ENCODE measurements around the gene ADAM33.

The ADAM33 gene

DNA sequence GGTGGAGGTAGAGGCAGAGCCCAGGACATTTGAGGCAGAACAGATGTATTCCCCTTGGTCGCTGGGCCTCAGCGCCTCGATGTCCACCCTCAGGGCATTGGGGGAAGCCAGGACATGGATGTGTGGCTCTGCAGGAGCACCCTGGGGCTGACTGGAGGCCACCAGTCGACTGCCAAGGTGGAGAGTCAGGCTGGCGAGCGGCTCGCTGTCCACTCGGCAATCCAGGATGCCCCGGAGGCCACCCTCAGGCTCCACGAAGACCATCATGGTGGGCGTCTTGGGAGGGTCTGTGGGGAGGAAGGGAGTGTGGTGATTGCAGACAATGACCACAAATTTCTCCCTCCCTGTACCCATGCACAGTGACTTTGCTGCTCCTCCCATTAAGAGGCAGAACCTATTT, 8.2 kb upstream of the ADAM33 start:
- FAIRE-seq (no peak), DNase-seq (ENCODE audit: insufficient read length, low spot score) (no peak)

- FAIRE-seq (no peak), DNase-seq (ENCODE audit: insufficient read length, low spot score) (no peak)
Observed at GRCh38 chr20:3687655-3688054, 5.8 kb upstream of the ADAM33 start.

DNA sequence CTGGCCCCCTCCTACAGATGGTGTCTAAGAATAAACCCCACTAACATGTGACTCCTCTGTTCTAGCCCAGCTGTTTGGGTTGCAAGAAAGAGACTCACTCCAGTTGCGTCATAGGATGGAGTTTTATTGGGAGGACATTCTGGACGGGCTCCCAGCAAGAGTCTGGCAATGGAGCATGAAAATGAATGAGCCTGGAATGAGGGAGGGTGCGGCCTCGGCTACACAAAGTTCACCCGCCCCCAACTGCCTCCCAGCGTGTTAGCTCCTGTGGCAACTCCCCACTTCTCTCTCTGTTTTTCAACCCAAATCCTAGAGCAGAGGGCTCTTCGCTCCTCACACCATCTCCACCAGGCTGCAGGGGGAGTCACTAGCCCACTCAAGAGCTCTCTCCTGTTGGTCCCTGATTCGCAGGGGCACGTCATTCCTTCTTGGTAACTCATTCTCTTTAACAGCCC, 5.1 kb upstream of the ADAM33 start:
- FAIRE-seq (no peak), DNase-seq (ENCODE audit: insufficient read length, low spot score) (no peak)

DNA sequence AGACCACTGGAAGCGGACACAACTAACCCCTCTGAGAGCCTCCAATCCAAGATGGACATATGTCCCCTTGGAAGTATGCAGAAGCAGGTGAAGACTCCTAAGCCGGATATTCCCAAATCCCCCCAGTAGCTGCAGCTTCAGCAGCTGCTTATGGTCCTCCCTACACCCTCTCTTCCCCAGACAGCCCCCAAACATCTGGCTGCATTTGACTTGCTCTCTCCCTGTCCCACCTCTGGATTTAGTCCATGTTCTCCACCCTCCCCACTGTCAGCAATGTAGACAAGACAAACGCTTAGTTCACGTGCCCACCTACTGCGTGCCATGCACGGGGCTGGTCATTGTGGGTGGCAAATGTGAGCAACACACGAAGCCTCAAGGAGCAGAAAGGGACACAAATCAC, 4.6 kb upstream of the ADAM33 start:
- no peak for FAIRE-seq
- no peak for DNase-seq (ENCODE audit: insufficient read length, low spot score)

GRCh38 chr20:3685341-3685740, 3.5 kb upstream of the ADAM33 start:
- FAIRE-seq, result no peak
- no peak for DNase-seq (ENCODE audit: insufficient read length, low spot score)

DNA sequence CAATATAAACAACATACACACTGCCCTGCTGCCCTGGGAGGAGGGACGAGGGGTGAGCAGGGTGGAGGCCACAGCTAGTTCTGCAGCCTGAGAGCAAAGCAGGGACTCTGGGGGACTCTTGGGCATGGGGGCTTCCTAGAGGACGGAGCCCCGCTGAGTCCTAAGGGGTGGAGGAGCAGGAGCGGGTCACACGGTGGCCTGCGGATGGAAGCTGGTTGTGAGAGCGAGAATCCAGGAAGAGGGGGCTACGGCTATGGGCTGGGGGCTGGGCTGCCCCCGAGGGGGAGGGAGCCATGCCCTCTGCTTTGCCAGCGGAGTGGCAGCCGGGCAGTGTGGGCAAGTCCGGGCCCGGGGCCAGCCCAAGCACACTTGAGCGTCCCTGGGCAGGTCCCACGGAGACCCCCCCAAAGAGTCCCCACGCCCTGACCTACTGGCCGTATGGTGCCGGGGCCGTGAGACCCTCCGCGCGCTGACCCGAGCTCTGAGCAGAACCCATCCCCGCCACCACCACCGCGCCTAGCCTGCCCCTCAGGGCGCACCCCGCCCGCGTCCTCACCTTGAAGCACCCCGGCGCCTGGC, 369 bp downstream of the ADAM33 start:
- DNase-seq (ENCODE audit: insufficient read length, low spot score), result no peak
- no peak for FAIRE-seq

GRCh38 chr20:3680701-3681351, 984 bp downstream of the ADAM33 start:
- no peak for DNase-seq (ENCODE audit: insufficient read length, low spot score)
- FAIRE-seq, result no peak

DNA sequence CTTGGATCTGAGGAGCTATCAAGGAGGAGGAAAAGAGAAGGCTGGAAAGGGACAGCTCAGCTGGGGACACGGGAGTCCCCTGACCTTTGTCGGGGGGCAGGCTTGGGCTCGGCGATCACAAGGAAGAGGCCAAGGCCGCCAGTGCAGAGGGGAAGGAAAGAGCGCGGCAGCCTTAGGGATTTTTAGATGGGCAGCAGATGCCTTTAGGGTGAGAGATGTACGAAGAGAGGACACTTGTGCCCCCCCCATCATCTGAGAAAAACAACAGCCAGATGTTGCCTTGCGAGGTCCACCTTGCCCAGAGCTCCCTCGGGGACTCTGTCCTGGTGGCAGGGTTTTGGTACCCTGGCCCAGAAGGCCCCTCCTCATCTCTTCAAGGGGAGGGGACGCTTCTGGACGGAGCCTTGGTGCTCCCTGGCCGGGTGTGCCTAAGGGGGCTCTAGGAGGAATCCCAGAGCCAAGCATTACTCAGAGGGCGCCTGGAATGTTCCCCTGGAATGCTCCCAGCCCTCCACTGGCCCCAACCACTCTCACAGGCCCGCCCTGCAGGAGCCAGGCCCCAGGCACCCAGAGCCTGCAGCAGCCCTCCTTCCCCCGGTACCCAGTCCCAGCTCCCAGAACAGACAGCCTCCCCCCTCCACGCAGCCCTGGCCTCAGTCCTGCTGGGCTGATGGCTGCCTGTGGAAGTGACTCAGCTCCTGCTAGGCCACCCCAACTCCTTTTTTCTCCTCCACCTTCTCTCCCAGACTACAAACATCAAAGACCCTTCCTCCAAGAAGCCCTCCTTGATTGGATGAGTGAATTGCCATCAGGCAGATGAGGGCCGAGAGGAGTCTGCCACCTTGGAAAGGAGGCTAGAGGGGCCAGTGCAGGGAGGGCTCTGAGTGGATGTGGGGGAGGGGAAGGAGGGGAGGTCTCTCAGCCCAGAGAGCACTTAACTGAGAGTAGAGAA, 1.8 kb downstream of the ADAM33 start:
- no peak for FAIRE-seq
- DNase-seq (ENCODE audit: insufficient read length, low spot score), result no peak

GRCh38 chr20:3678856-3679720, 2.7 kb downstream of the ADAM33 start:
- FAIRE-seq (no peak), DNase-seq (ENCODE audit: insufficient read length, low spot score) (no peak)

DNA sequence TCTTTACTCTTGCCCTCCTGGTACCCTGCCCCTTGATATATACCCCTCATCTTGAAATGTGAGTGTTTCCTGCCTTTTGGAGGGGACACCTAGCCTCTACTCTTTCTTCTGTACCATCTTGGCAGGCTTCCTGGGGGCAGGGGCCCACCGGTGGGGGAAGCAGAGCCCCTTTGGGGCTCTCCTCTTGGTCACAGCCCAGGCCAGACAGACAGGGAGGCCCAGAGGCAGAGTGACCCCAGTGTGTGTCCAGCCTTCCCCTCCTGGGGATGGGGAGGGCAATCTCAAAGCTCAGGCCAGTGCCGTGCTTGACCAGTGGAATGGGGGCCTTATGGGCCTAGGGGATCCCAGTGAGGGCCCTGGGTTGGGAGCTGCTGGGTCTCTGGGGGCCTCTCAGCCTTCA, 3.6 kb downstream of the ADAM33 start:
- no peak for DNase-seq (ENCODE audit: insufficient read length, low spot score)
- no peak for FAIRE-seq

DNA sequence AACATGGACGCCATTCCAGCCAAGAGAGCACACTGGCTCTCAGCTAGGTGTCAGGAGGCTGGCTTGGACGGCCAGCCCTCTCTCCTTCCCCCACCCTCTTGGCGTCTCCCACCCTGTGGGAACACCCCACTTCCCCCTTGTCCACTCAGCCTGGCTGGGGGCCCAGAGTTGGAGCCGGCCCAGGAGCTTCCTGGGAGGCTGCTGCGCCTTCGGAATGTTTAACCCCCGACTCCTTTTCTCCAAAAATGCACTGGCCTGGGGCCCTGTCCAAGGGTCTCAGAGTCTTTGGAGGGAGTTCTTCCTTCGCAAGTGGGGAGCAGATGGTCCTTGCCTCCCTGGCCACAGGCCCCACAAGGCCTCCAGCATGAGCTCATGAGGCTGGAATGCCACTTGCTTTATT, 4.1 kb downstream of the ADAM33 start:
- DNase-seq (ENCODE audit: insufficient read length, low spot score), result no peak
- no peak for FAIRE-seq

DNA sequence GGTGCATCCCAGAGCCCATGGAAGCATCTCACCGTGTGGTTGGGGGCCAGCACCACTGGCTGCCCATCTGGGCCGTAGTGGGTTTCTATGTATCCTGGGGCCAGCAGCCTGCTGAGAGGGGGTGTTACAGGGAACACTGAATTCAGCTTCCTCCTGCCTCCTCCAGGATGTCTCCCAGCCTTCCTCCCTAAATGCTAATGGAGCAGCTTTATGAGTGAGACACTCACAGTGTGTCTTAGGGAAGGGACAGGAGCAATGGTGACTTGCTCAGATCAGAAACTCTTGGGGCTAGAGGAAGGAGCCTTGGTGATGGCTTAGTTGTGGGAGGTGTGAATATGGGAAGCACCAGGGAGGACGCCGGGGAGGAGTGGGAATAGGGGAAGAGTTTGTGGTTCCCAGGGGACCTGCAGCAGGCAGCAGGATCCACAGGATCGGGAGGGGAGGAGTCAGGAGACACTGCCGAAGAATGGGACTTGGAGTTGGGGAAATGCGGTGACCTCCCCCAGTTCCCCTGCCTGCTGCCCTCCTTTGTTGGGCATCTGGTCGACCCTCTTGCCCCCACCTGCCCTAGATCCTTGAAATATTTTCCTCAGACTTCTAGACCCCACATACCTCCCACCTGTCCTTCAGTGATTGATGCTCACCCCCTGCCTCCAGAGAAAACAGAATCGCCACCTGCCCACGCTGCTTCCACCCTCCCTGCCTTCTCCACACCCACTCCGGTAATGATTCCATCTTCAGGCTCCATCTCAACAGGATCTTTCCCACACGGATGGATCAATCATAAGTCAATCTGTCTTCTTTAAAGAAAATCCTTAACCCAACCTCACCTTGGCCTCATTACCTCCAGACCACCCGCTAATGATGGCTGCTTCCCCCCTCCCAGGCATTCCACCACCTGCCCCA, 6.6 kb downstream of the ADAM33 start:
- no peak for DNase-seq (ENCODE audit: insufficient read length, low spot score)
- no peak for FAIRE-seq

- DNase-seq (ENCODE audit: insufficient read length, low spot score) (no peak), FAIRE-seq (no peak)
Observed at GRCh38 chr20:3674447-3674846, 7.4 kb downstream of the ADAM33 start.

DNA sequence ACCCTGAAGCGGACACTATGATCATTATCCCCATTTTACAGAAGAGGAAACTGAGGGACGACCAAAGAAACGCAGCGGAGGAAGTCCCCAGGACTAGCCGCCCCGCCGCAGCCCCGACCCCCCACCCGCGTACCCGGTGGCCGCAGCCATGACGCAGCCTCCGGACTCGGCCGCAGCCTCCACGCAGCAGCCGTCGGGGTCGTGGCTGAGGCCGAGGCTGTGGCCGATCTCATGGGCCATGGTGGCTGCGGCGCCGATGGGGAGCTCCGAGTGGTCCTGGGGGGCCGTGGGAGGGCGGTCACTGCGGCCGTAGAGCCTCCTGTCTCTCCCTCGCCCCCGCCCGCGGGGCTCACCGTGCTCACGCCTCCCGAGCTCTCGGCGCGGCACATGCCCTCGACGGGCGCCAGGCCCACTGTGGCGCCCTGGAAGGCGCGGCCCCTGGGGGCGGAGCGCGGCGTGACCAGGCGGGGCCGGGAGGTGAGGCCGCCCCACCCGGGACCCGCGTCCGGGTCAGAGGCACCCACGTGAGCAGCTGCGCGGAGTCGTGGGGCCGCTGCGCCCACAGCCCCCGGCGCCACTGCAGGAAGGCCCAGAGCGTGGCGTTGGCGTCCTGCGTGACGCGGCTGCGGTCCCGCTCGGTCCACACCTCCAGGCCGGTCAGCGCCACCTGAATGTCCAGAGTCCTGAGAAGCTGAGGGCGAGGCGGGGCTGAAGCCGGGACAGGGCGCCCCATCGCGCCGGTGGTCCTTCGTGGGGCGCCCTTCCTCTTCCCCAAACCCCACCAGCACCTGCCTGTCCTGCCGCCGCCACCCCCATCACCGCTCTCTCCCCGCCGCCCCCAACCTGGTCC, 8.4 kb downstream of the ADAM33 start:
- FAIRE-seq, result no peak
- DNase-seq (ENCODE audit: insufficient read length, low spot score), result no peak

DNA sequence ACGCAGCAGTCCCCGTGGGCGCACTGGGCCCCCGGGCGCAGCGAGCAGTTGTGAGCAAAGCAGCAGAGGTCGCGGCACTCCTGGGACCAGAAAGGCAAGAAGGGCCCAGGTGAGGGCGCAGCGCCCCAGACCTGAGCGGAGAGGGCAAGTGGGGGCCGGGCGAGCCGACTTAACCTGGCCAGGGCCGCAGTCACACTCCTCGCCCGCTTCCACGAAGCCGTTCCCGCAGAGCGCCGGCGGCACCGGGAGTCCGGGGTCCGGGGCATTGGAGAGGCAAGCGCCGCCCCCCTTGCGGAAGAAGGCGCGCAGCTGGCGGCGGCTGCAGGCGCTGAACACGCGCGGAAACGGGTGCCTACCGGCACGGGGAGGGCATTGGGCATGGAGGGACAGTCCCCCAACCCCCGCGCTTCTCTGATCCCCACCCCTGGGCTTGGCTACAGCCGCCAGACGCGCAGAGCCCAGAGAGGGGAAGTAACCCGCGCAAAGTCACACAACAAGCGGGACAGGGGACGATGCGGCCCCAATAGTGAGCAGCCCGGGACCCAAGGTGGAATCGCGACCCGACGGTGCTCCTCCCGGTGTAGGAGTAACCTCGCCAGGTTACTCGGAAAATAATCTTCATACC, 9.2 kb downstream of the ADAM33 start:
- FAIRE-seq, result no peak

GRCh38 chr20:3671986-3672546, 9.7 kb downstream of the ADAM33 start:
- no peak for FAIRE-seq
- no peak for DNase-seq (ENCODE audit: insufficient read length, low spot score)

More for the DNA sequence above, 9.2 kb downstream of the ADAM33 start:
- DNase-seq (ENCODE audit: insufficient read length, low spot score), result no peak

DNA sequence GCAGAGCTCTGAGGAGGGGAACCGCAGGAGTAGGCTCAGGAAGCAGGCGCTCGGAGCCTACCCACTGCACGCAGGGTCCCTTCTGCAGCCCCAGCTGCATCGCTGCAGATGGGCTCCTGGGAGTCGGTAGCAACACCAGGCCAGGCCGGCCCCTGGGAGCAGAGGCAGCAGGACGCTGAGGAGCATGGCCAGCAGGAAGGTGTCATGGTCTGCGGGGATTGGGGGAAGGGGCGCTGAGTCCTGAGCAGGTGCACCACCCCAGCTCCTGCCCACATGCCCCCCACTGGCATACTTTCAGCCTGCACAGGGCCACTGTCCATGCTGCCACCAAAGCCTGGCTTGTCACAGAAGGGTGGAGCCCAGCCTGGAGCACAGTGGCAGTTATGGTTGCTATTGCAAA, 10.9 kb downstream of the ADAM33 start:
- DNase-seq (ENCODE audit: insufficient read length, low spot score) (no peak), FAIRE-seq (no peak)

DNA sequence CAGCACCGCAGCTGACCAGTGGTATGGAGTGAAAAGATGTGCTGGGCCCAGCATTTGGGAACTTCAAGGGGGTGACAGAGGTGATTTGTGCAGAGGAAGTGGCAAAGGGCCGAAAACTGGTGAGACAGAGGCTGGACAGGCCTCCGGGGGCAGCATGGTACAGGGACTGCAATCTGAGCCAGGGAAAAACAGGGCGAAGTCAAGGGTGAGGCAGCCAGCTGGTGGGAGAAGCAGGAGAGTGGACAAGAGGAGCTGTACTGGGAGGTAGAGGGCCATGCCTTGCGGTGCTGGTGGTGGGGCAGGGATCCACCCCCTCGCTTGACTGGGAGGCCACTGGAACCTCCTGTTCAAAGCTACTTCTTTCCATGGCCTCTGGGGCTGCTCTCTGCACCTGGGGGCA, 11.3 kb downstream of the ADAM33 start:
- DNase-seq (ENCODE audit: insufficient read length, low spot score), result no peak
- FAIRE-seq, result no peak
